Cardiac muscle cell (in vitro differentiated cells and primary cell): Measurements from ENCODE around the gene STPG2. TPM values are rescaled to one million over a fixed set of nuclear protein-coding genes. Genes with fewer than 3 reads are reported as not detected.

ENCODE experiments used
- DNase-seq, 2 donors: peaks; one replicate each; pipeline versions ENCODE4 v3.0.0 to v3.0.0-alpha.2; 2010 to 2017; ENCODE audit warnings: low read depth in 1 of 2, low spot score in 1 of 2
- H3K27ac ChIP-seq: fragments of 200-600 bp; sonication (generic); 2 replicates; pipeline ENCODE4 v1.5.1; 2016
- H3K27me3 ChIP-seq: fragments of 200-600 bp; sonication (generic); 2 replicates; pipeline ENCODE4 v1.6.0; 2016; ENCODE audit warnings: control low read depth
- H3K36me3 ChIP-seq: fragments of 200-600 bp; sonication (generic); 2 replicates; pipeline ENCODE4 v1.5.1; 2016; ENCODE audit warnings: control low read depth
- H3K4me1 ChIP-seq: fragments of 200-600 bp; sonication (generic); 2 replicates; pipeline ENCODE4 v1.8.1; 2017; ENCODE audit warnings: low read depth, mild to moderate bottlenecking, mixed run types
- H3K4me3 ChIP-seq: fragments of 200-600 bp; sonication (generic); 2 replicates; pipeline ENCODE4 v1.5.1; 2016; ENCODE audit warnings: mild to moderate bottlenecking
- H3K9me3 ChIP-seq: fragments of 200-600 bp; sonication (generic); 2 replicates; pipeline ENCODE4 v1.5.1; 2017; ENCODE audit warnings: low read depth, mild to moderate bottlenecking, control low read depth
- CTCF ChIP-seq: IDR thresholded peaks from 2 replicates; pipeline ENCODE4 v1.5.1; 2012; ENCODE audit warnings: low read depth, mild to moderate bottlenecking, low read length
- polyA plus RNA-seq: library from polyadenylated mRNA; unstranded; fragments of >200 nt; fragmentation: Nextera tagmentation; extraction: Ambion mirVana; gene quantifications from 2 replicates; pipeline ENCODE4 v1.2.1, GENCODE V29; 2016
- total RNA-seq: library from RNA; depleted of rRNA; stranded (reverse); fragments of >200 nt; gene quantifications from 2 replicates; pipeline ENCODE4 v1.2.3, GENCODE V29; 2016

The STPG2 gene
- total and polyA plus RNA-seq, 2 experiments from 2014 or later, result 0.20 to 0.30 TPM

GRCh38 chr4:97924341-97924958 lies 218.8 kb downstream of the STPG2 start:
- DNase-seq, result no peak
- Histone ChIP-seq H3K27me3 (no peaks in the 10 kb centered on the region), H3K36me3 (no peaks in the 10 kb centered on the region), H3K4me3 (no peak overlapping the region), H3K9me3 (no peaks in the 10 kb centered on the region), H3K27ac (no peak overlapping the region), H3K4me1 (no peaks in the 10 kb centered on the region)
- TF ChIP-seq CTCF, result no peak

GRCh38 chr4:97923096-97923495 lies 220.2 kb downstream of the STPG2 start:
- DNase-seq, result no peak
- no peaks in the 10 kb centered on the region for H3K4me1 ChIP-seq
- no peak overlapping the region for H3K4me3 ChIP-seq
- H3K36me3 ChIP-seq, result no peaks in the 10 kb centered on the region
- no peaks in the 10 kb centered on the region for H3K9me3 ChIP-seq
- H3K27ac ChIP-seq, result no peak overlapping the region
- TF ChIP-seq CTCF, result no peak
- no peaks in the 10 kb centered on the region for H3K27me3 ChIP-seq

GRCh38 chr4:97917115-97917514 lies 226.2 kb downstream of the STPG2 start:
- no peak for DNase-seq
- Histone ChIP-seq H3K4me1 (no peaks in the 10 kb centered on the region), H3K27me3 (no peaks in the 10 kb centered on the region), H3K27ac (no peak overlapping the region), H3K4me3 (no peak overlapping the region), H3K36me3 (no peaks in the 10 kb centered on the region), H3K9me3 (no peaks in the 10 kb centered on the region)
- no peak for TF ChIP-seq CTCF

GRCh38 chr4:97912156-97912555 lies 231.1 kb downstream of the STPG2 start:
- Histone ChIP-seq H3K4me1 (no peaks in the 10 kb centered on the region), H3K9me3 (no peaks in the 10 kb centered on the region), H3K27me3 (no peaks in the 10 kb centered on the region), H3K27ac (no peak overlapping the region), H3K4me3 (no peak overlapping the region), H3K36me3 (no peaks in the 10 kb centered on the region)
- TF ChIP-seq CTCF, result no peak
- no peak for DNase-seq

- H3K9me3 ChIP-seq, result no peaks in the 10 kb centered on the region
- H3K27me3 ChIP-seq, result no peaks in the 10 kb centered on the region
- no peak for DNase-seq
- H3K4me1 ChIP-seq, result no peaks in the 10 kb centered on the region
- H3K27ac ChIP-seq, result no peak overlapping the region
- no peak overlapping the region for H3K4me3 ChIP-seq
- no peaks in the 10 kb centered on the region for H3K36me3 ChIP-seq
- TF ChIP-seq CTCF, result no peak
Observed at GRCh38 chr4:97911236-97911906, 231.9 kb downstream of the STPG2 start.
